NCI-H2227 treated with DMSO at 0.1 percent for 48 hours (cell line): ENCODE measurements around the gene C6orf47.
A peak's percentile ranks its signal among the peaks of the same experiment; 100 is the strongest.

Experiments used
- DNase-seq: peaks from one replicate; lab custom pipeline; 2025; lab: John Stamatoyannopoulos, UW

The C6orf47 gene

GRCh38 chr6:31661262-31662123 is 915 bp upstream of the C6orf47 start:
- DNase-seq = no peak

GRCh38 chr6:31659649-31660380 is 763 bp downstream of the C6orf47 start:
- DNase-seq = no peak

- no peak for DNase-seq
Measured at GRCh38 chr6:31658983-31659648, 1.5 kb downstream of the C6orf47 start.

GRCh38 chr6:31658158-31658688 is 2.4 kb downstream of the C6orf47 start:
- no peak for DNase-seq

- DNase-seq = no peak
Measured at GRCh38 chr6:31657406-31658157, 3.0 kb downstream of the C6orf47 start.

- no peak for DNase-seq
Measured at GRCh38 chr6:31655349-31656237, 5.0 kb downstream of the C6orf47 start, which contains the start of gene APOM. APOM (plus strand) TSS chr6:31655894; CDS start chr6:31655967, 73 bp downstream.

GRCh38 chr6:31654574-31655348 is 5.8 kb downstream of the C6orf47 start:
- DNase-seq = no peak

- DNase-seq = peak; percentile 99
Measured at GRCh38 chr6:31652925-31653724, 7.5 kb downstream of the C6orf47 start.

- no peak for DNase-seq
Measured at GRCh38 chr6:31651602-31652191, 8.9 kb downstream of the C6orf47 start.

- no peak for DNase-seq
Measured at GRCh38 chr6:31645325-31645724, 15.3 kb downstream of the C6orf47 start.

- DNase-seq = no peak
Measured at GRCh38 chr6:31643818-31644454, 16.6 kb downstream of the C6orf47 start.

- DNase-seq = no peak
Measured at GRCh38 chr6:31642798-31643570, 17.6 kb downstream of the C6orf47 start.

- no peak for DNase-seq
Measured at GRCh38 chr6:31641370-31641769, 19.2 kb downstream of the C6orf47 start.

- DNase-seq = no peak
Measured at GRCh38 chr6:31640612-31641011, 20.0 kb downstream of the C6orf47 start.

- DNase-seq = no peak
Measured at GRCh38 chr6:31639449-31639861, 21.1 kb downstream of the C6orf47 start.

- DNase-seq = no peak
Measured at GRCh38 chr6:31639043-31639442, 21.5 kb downstream of the C6orf47 start.
